ENCODE results near the gene COL20A1. TPM values are rescaled to one million over a fixed set of nuclear protein-coding genes. Genes with fewer than 3 reads are reported as not detected.

The COL20A1 gene
- total RNA-seq, 1 donor from 2014 or later: not detected

GRCh38 chr20:63355781-63356295 is 62.9 kb downstream of the COL20A1 start:
- TF ChIP-seq CTCF (IDR thresholded peaks at IDR 0.05; ENCODE audit: borderline replicate concordance): no peak
- no peaks in the 10 kb centered on the region for H3K36me3 ChIP-seq
- intact Hi-C loops (cut with micrococcal nuclease): no loop called here
- peaks cover 42% of the 10 kb centered on the region for H3K4me1 ChIP-seq
- H3K27ac ChIP-seq (replicated peaks): no peak overlapping the region
- DNase-seq: no peak
- H3K4me3 ChIP-seq: no peak overlapping the region
- peaks cover 50% of the 10 kb centered on the region for H3K27me3 ChIP-seq (ENCODE audit: low read depth)
- H3K9me3 ChIP-seq (replicated peaks): no peaks in the 10 kb centered on the region

- no peak overlapping the region for H3K27ac ChIP-seq (replicated peaks)
- no peaks in the 10 kb centered on the region for H3K9me3 ChIP-seq (replicated peaks)
- H3K4me3 ChIP-seq: no peak overlapping the region
- intact Hi-C loops (cut with micrococcal nuclease): no loop called here
- no peaks in the 10 kb centered on the region for H3K36me3 ChIP-seq
- no peak for DNase-seq
- peaks cover 56% of the 10 kb centered on the region for H3K27me3 ChIP-seq (ENCODE audit: low read depth)
- no peak for TF ChIP-seq CTCF (IDR thresholded peaks at IDR 0.05; ENCODE audit: borderline replicate concordance)
- peaks cover 45% of the 10 kb centered on the region for H3K4me1 ChIP-seq
Measured at GRCh38 chr20:63356511-63356910, 63.5 kb downstream of the COL20A1 start.

DNA sequence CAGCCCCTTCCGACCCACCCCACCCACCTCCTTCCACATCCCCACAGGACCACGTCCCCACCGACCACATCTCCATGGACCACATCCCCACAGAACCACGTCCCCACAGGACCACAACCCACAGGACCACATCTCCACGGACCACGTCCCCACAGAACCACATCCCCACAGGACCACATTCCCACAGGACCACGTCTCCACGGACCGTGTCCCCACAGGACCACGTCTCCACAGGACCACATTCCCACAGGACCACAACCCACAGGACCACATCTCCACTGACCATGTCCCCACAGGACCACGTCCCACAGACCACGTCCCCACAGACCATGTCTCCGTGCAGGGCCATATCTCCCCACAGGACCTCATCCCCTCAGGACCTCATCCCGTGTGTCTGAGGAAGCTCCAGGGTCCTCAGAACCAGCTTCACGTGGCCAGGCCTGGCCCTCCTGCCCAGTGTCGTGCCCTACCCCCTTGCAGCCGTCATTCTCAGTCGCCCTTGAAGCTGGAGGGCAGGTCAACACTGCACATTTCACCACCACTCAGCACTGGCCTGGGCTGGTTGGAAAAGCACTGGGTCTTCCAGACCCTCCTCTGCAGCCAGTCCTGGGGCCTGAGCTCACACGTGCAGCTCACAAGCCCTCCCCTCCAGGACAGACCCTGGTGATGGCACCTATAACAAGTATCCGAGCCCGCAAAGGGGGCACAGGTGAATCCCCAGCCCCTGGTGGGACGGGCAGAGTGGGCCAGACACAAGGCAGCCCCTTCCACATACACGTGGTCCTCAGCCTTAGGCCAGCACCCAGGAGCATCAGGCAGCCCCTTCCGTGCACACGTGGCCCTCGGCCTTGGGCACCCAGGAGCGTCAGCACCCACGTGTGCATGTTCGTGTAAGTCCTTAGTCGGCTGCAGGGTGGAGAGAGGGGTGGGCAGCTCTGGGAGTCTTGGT is 64.2 kb downstream of the COL20A1 start:
- H3K27ac ChIP-seq (replicated peaks): peak overlapping the region; percentile 33
- H3K27me3 ChIP-seq (ENCODE audit: low read depth): peaks cover 63% of the 10 kb centered on the region
- no peak overlapping the region for H3K4me3 ChIP-seq
- intact Hi-C loops (cut with micrococcal nuclease): no loop called here
- peaks cover 43% of the 10 kb centered on the region for H3K4me1 ChIP-seq
- H3K9me3 ChIP-seq (replicated peaks): no peaks in the 10 kb centered on the region
- no peak for TF ChIP-seq CTCF (IDR thresholded peaks at IDR 0.05; ENCODE audit: borderline replicate concordance)
- no peaks in the 10 kb centered on the region for H3K36me3 ChIP-seq
- no peak for DNase-seq

GRCh38 chr20:63357921-63358905 is 65.2 kb downstream of the COL20A1 start:
- Histone ChIP-seq H3K27ac (replicated peaks) (peak overlapping the region; percentile 52), H3K36me3 (no peaks in the 10 kb centered on the region), H3K27me3 (ENCODE audit: low read depth) (peaks cover 73% of the 10 kb centered on the region), H3K4me3 (no peak overlapping the region), H3K9me3 (replicated peaks) (no peaks in the 10 kb centered on the region), H3K4me1 (peaks cover 33% of the 10 kb centered on the region)
- intact Hi-C loops (cut with micrococcal nuclease): no loop called here
- no peak for TF ChIP-seq CTCF (IDR thresholded peaks at IDR 0.05; ENCODE audit: borderline replicate concordance)
- DNase-seq: peak; percentile 85
